GM18909 (cell line): ENCODE results near the gene NUMB.

Source experiments
- ATAC-seq: cut with Tn5 transposase; IDR thresholded peaks from one replicate; pipeline ENCODE4 v1.9.1; 2021; ENCODE audit warnings: mild to moderate bottlenecking; ENCODE audit not compliant: unreplicated experiment, poor library complexity

NUMB gene

DNA sequence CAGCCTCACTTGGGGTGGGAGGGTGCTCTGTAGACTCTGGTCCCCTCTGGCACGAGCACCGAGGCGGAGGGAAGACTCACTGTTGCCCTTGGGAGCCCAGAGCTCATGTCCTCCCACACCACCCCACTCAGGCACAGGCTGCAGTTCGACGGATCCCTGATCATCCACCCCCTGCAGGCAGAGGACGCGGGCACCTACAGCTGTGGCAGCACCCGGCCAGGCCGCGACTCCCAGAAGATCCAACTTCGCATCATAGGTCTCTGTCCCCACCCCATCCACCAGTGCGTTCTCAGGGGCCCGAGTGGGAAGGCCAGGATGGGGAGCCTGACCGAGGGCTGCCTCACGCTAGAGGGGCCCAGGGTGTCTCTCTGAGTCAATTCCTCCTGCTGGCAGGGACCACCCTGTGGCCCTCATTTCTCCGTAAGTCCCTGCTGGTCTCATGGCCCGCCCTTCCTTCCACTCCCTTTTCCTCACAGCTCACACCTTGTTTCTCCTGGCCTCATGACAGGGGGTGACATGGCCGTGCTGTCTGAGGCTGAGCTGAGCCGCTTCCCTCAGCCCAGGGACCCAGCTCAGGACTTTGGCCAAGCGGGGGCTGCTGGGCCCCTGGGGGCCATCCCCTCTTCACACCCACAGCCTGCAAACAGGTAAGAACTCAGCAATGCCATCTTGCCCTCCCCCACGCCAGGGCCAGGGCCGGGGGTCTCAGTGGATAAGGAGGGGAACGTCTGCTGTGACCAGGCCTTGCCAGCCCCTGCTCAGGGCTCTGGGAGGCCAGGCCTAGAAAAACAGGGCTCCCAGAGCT lies 194.1 kb downstream of the NUMB start:
- ATAC-seq = no peak

DNA sequence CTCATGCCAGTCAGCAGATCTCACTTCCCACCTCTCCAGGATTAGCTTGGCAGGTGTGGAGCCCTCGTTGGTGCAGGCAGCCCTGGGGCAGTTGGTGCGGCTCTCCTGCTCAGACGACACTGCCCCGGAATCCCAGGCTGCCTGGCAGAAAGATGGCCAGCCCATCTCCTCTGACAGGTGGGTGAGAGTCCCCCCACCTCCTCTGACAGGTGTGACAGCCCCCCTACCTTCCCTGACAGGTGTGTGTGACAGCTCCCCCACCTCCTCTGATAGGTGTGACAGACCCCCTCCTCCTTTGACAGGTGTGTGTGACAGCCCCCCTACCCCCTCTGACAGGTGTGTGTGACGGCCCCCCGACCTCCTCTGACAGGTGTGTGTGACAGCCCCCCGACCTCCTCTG lies 194.7 kb downstream of the NUMB start:
- no peak for ATAC-seq

DNA sequence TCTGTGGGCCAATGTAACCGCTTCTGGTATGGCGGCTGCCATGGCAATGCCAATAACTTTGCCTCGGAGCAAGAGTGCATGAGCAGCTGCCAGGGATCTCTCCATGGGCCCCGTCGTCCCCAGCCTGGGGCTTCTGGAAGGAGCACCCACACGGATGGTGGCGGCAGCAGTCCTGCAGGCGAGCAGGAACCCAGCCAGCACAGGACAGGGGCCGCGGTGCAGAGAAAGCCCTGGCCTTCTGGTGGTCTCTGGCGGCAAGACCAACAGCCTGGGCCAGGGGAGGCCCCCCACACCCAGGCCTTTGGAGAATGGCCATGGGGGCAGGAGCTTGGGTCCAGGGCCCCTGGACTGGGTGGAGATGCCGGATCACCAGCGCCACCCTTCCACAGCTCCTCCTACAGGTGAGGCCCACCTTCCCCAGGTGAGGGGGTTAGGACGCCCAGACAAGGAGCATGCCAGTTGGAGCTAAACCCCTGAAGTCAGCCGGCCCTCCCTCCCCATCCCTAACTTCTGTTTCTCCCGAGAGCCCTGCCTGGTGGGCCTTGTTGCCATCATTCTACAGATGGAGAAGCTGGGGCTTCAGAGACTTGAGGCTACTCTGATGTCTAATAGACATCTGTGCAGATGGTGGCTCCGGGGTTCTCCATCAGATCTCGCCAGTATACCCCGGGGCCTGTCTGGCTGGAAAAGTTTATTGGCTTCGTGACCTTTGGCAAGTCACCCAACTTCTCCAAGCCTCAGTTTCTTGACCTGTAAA lies 195.7 kb downstream of the NUMB start:
- no peak for ATAC-seq

DNA sequence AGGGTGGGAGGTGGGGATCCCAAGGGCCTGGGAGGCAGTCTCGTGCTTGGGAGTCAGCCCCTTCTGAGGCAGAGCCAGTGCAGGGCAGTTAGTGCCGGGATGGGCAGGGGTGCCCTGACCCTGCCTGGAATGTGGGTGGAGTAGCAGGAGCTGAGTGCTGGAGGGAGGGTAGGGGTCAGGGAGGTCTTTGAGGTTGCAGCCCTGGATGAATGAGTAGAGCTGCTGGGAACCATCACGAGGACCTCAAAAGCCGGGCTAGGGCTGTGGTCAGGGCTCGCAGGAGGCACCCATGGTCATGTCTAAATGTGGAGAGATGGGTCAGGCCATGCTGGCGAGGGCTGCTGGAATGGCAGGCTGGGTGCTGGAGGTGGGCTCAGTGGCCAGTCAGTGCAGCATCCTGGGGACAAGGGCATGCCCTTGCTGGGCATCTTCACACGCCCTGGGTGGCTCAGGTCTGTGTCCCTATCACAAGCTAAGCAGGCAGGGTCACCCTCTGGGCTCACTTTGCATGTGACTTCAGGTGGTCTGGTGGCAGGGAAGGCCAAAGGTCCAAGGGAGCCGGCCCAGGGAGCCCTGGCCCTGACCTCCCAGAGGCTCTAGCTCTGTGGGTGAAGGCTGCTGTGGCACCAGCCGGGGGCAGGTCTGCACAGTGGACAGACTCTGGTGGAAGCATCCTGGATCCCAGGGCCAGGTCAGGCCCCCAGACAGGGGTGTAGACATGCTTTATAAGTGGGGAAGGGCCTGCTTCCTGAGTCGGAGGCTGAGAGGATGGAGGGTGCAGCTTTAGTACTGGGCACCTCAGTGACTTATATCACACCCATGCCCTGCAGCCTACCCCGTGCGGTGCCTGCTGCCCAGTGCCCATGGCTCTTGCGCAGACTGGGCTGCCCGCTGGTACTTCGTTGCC lies 196.6 kb downstream of the NUMB start:
- no peak for ATAC-seq

DNA sequence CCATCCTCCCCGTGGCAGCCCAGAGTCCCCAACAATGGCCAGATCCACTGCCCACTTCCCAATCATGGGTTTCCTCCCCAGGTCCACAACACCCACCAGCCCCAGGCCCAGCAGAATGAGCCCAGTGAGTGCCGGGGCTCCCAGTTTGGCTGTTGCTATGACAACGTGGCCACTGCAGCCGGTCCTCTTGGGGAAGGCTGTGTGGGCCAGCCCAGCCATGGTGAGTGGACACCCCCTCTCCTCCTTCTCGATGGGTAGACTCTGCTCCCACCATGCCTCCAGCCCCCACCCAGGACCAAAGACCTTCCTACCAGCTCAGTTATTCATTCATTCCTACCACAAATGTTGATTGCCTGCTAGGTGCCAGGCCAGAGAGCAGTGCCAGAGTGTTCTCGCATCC lies 197.3 kb downstream of the NUMB start:
- no peak for ATAC-seq

DNA sequence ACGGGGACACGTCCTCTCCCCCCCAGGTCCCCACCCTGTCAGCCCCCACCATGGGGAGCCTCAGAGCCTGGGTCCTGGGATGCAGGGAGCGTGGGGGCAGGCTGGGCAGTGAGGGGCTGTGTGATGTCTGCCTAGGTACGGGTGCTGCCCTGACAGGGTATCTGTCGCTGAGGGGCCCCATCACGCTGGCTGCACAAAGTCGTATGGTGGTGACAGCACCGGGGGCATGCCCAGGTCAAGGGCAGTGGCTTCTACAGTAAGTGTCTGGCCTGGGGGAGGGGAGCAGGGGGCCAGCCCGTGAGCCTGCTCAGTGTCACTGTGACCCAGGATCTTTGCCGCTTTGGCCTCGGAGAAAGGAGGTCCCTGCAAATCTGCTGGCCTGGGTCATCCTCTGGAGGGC lies 197.8 kb downstream of the NUMB start:
- ATAC-seq = no peak

DNA sequence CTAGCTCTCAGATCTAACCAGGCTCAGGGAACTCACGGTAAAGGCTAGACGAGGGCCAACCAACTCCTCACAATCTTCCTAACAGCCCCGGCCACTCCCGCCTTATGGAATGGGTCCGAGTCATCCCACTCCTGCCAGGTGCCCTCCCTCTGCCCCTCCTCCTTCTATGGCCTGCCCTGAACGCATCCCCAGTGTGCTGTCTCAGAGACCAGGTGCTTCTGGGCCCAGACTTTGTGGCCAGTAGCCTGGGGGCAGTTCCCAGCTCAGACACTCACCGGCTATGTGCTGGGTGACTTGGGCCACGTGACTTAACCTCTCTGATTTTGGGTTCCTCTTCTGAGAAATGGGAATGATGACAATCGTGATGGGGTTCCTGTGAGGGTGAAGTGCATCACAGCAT lies 198.5 kb downstream of the NUMB start:
- ATAC-seq = no peak

DNA sequence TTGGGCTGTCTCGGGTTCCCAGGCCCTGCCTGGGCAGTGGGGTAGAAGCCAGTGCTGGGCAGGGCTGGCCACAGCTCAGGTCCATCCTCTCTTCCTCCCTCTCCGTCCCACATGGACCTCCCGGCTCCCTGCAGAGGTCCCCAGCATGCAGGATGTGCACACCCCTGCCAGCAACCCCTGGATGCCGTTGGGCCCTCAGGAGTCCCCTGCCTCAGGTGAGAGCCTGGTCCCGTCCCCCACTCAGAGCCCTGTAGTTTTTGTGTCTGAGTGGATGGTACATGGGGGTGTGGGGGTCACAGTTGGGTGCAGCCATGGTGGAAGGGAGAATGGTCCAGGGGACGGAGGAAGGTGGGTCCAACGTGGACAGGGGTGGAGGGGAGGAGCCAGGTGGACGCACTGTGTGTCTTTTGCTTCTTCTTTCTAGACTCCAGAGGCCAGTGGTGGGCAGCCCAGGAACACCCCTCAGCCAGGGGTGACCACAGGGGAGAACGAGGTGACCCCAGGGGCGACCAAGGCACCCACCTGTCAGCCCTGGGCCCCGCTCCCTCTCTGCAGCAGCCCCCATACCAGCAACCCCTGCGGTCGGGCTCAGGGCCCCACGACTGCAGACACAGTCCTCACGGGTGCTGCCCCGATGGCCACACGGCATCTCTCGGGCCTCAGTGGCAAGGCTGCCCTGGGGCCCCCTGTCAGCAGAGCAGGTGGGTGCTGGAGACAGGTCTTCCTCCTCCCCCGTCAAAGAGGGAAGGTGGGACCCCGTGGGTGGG lies 199.3 kb downstream of the NUMB start:
- ATAC-seq = no peak

DNA sequence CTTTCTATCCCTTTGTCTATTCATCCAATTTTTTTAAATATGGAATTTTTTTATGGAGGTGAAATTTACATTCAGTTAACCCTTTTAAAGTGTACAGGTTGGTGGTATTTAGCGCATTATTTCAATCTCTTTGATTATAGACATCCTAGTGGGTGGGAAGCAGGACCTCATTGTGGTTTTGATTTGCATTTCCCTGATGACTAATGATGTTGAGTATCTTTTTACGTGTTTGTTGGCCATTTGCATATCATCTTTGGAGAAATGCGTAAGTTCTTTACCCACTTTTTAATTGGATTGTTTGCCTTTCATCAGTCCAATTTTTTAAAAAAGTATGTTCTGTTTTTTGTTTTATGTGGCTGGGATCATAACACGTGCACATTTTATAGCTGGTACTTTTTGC lies 200.3 kb downstream of the NUMB start:
- ATAC-seq = no peak

DNA sequence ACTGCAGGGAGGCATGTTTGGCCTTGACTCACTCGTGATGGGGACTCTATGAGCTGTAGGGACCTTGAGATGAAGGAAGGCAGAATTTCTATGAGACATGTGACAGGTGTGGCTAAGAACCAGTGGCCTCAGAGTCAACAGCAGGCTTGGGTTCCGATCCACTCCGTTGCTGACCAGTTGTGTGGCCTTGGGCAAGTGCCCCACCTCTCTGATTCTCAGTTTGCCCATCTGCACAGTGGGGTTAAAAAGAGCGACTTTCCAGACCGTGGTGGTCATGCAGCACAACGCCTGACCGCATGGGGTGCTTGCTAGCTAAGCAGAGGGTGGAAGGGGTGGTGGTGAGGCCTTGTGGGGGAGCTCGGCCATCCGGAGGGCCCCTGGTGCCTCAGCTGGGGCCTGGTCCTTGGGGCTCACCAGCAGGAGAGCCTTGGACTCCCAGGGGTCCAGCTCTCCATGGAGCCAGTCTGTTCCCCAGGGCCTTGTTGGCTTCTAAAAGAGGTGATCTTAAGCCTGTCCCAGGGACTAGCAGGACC lies 202.6 kb downstream of the NUMB start:
- no peak for ATAC-seq

DNA sequence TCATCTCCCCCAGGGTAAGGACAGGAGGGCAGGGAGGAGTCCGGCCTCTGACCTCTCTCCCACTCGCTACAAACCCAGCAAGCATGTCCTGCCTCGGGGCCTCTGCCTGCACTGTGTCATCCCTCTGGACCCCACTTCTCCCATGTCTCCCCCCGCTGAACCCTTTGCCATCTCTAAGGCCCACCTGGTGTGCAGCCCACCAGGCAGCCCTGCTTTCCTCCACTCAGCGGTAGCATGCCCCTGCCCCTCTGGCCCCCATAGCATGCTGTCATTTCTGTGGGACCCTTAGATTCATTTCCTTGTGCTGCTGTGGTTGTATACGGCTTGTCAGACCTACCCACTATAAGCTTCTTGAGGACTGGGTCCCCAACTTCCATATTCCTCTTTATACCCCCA lies 203.3 kb downstream of the NUMB start:
- ATAC-seq = no peak

DNA sequence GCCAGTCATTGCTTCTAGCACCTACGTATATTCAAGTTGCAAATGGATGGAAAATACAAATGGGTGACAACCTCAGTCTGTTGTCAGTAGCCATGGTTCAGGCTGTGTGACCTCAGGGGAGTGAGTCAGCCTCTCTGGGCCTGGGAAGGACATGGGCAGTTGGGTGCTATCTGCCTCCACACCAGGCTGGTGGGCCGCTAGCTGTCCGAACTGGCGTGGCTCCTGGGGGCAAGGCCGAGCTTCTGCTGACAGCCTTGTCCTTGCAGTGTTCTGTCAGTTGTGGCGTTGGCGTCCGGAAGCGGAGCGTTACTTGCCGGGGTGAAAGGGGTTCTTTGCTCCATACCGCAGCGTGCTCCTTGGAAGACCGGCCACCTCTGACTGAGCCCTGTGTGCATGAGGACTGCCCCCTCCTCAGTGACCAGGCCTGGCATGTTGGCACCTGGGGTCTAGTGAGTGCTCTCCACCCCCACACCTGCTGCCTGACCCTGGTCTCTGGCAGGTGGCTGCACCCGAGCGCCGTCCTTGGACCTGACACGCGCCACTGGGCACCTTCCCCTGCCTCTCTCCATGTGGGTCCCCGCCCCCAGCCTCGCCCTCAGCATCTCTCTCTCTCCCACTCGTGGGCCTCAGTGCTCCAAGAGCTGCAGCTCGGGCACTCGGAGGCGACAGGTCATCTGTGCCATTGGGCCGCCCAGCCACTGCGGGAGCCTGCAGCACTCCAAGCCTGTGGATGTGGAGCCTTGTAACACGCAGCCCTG lies 203.9 kb downstream of the NUMB start:
- ATAC-seq = no peak

DNA sequence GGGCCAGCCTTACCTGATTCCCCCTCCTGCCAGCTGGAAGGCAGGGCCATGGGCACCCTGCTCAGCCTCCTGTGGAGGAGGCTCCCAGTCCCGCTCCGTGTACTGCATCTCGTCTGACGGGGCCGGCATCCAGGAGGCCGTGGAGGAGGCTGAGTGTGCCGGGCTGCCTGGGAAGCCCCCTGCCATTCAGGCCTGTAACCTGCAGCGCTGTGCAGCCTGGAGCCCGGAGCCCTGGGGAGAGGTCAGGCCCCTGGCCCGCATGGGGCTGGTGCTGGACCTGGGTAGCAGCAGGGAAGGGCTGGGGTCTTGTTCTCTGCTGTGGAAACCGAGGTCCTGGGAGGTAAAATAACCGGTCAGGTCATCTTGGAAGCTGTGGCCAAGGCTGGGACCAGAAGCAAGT lies 204.6 kb downstream of the NUMB start:
- no peak for ATAC-seq

DNA sequence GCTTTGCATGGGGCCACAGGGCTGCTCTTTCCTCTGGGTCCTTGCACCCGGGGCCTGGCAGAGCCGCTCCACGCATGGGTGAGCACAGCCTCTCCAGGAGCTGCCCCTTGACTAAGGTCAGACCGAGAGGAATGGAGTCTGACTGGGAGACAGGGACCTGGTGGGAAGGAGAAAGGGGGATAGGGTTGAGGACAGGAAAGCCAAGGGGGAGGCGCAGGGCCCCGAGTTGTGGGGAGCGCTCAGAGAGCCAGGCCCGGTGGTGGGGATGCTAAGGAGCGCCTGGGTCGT lies 205.1 kb downstream of the NUMB start:
- ATAC-seq = no peak

DNA sequence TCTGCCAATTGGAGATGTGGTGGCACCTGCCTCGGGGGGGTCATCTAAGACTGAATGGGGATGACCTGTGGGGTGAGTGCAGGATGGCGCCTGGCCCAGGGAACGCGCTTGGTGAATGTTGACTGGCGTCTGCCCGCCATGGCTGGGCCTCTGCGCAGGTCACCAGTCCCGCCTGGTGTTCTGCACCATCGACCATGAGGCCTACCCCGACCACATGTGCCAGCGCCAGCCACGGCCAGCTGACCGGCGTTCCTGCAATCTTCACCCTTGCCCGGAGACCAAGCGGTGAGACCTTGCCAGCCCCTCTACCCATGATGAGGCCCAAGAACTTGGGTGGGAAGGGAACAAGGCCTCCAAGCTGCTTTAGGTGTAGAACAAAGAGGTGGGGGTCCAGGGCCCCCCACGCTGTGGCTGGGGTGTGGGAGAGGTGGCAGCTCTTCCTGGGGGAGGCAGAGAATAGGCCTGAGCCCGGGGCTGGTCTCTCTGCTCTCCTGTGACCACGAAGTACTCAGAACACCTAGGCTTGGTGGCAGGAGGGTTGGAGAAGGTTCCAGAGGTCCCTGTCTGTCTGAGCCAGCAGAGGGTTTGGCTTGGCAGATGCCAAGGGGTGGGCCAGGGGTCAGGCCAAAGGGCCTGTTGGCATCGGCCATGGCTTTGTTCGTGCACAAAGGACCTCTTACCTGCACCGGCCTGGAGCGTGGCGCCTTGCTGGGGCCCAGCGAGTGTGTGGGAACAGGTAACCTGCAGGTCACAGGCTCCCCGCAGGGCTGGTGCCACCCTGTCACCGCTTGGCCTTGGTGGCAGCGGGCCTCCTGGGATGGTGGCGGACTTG lies 205.6 kb downstream of the NUMB start:
- ATAC-seq = no peak

DNA sequence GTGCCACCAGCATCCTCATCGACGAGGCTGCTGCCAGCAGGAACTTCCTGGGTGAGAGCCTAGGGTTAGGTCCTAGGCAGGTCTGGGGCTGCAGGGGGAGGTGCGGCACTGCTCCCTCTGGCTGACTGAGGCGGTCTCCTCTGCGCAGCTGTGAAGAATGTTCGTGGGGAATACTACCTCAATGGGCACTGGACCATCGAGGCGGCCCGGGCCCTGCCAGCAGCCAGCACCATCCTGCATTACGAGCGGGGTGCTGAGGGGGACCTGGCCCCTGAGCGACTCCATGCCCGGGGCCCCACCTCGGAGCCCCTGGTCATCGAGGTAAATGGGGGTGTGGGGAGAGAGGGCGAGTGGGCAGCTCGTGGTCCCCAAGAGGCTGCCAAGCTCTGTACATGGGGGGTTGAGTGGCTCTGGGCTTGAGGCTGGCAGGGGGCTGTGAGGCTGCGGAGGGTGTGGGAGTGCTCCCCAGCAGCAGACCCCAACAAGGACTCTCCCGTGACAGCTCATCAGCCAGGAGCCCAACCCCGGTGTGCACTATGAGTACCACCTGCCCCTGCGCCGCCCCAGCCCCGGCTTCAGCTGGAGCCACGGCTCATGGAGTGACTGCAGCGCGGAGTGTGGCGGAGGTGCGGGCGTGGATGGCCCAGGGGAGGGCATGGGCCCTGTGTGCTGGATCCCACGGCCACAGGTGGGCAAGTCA lies 206.7 kb downstream of the NUMB start:
- no peak for ATAC-seq

DNA sequence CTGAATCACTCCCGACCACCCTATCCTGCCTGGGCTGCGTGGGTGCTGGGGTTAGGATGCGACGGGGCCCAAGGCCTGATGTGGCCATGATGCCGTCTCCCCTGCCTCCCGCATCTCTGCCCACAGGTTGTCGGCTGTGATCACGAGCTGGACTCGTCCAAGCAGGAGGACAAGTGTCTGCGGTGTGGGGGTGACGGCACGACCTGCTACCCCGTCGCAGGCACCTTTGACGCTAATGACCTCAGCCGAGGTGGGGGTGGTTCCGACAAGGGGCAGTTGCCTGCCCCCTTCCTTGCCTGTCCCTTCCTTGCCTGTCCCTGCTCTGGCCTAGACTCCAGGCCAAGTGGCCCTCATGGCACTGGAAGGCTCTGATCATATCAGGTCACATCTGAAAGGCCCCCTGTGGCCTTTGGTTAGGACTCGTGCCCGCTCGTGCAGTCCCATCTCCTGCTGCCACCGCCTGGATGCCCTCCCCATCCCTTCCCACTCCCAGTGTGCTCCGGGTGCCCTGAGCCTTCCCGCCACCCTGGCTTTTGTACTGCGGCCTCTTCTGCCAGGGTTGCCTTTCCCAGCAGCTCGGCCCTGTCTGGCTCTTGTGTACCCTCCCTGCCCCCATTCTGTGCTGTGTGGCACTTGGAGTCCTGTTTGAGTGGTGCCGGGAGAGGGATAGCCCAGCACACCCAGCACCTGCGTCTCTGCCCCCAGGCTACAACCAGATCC lies 207.4 kb downstream of the NUMB start:
- no peak for ATAC-seq
